Ovary (tissue), 9 donors: ENCODE results near the gene MANEAL. TPM values are rescaled to one million over a fixed set of nuclear protein-coding genes. Genes with fewer than 3 reads are reported as not detected.

Experiments
- DNase-seq, 5 donors: peaks; one replicate each; pipeline ENCODE4 v3.0.0-alpha.2; 2019 to 2020
- H3K27ac ChIP-seq, 2 donors: fragments of 200-600 bp; one replicate each; pipeline versions ENCODE4 v1.5.1 to v1.8.0; 2019 to 2022
- H3K27me3 ChIP-seq: fragments of 200-600 bp; one replicate; pipeline ENCODE4 v1.8.0; 2022
- H3K36me3 ChIP-seq: fragments of 200-600 bp; sonication (generic); one replicate; pipeline ENCODE4 v1.5.1; 2019
- H3K4me1 ChIP-seq: one replicate; pipeline ENCODE4 v1.8.1; 2013; ENCODE audit warnings: mild to moderate bottlenecking, moderate library complexity; ENCODE audit not compliant: insufficient read depth
- H3K4me3 ChIP-seq: fragments of 200-600 bp; sonication (generic); one replicate; pipeline ENCODE4 v1.5.1; 2017
- H3K9me3 ChIP-seq, 2 donors: fragments of 200-600 bp in 1 of 2; sonication (generic) in 1 of 2; one replicate each; pipeline versions ENCODE4 v1.5.1 to v1.8.1; 2013 to 2019; ENCODE audit warnings: mild to moderate bottlenecking in 1 of 2, moderate library complexity in 1 of 2
- EP300 ChIP-seq: sonication (generic); formaldehyde crosslinking; IDR thresholded peaks from one replicate; pipeline ENCODE4 v1.6.1; 2017; ENCODE audit warnings: antibody characterized with exemption
- POLR2A ChIP-seq: fragments of 450-650 bp; IDR thresholded peaks from one replicate; pipeline ENCODE4 v1.6.1; 2017; ENCODE audit warnings: antibody characterized with exemption, mild to moderate bottlenecking, moderate library complexity
- WGBS, 3 donors: extraction: QIAGEN DNeasy Blood & Tissue Kit in 1 of 3; methylation state at CpG; one replicate each; pipeline versions ENCODE4 v1.1.5 to v1.1.7; 2013 to 2017; 5-methylcytosine and 5-hydroxymethylcytosine counted together
- intact Hi-C, 4 donors: fragments of 100-400 bp; cut with DNase I; formaldehyde crosslinking; loops; one replicate each; pipeline versions ENCODE4 v1.11.0 to v1.15.1; 2022 to 2023
- polyA plus RNA-seq, 2 donors: library from polyadenylated mRNA; stranded (reverse); fragments of 200-250 nt in 1 of 2; fragments of 350-450 nt in 1 of 2; fragmentation: Illumina TruSeq in 1 of 2; extraction: RNeasy Lipid Tissue Mini Kit (QIAGEN cat#74804) in 1 of 2; gene quantifications; one replicate each; pipeline ENCODE4 v1.2.3, GENCODE V29; 2013 to 2014
- total RNA-seq, 7 donors: library from RNA; depleted of rRNA in 2 of 7; stranded (reverse); fragments of >200 nt in 2 of 7; fragmentation: NEBNext Ultra II Directional in 3 of 7; extraction: Animal tissue kit (Norgen Biotek cat#: 25700) in 3 of 7; gene quantifications; one replicate each; pipeline versions ENCODE4 v1.1.0 to v1.2.4, GENCODE V29; 2016 to 2023
- TF ChIP-seq, protein P1 (sequence below), 3 donors: fragments of 450-650 bp in 2 of 3; fragments of 200-600 bp in 1 of 3; IDR thresholded peaks; one replicate each; pipeline versions ENCODE4 v1.5.1 to v1.8.0; 2016 to 2022; ENCODE audit warnings: antibody characterized with exemption in 3 of 3, mild to moderate bottlenecking in 1 of 3
- donor health status: DM: no; HTN: no; CAD: no; lungs with moderate emphysema.
- donor health status: DM: no; HTN: no; CAD: no.
- donor health status: Bipolar disorder and iron deficiency.
- donor health status: DM: yes; HTN: yes; CAD: no.
- donor health status: DM: no; HTN: no; CAD: no.
- donor health status: DM: yes; HTN: yes; CAD: no.

Gene MANEAL
- total and polyA plus RNA-seq, 9 donors, result 0.66 to 3.7 (median 1.7) TPM; not detected in 1

DNA sequence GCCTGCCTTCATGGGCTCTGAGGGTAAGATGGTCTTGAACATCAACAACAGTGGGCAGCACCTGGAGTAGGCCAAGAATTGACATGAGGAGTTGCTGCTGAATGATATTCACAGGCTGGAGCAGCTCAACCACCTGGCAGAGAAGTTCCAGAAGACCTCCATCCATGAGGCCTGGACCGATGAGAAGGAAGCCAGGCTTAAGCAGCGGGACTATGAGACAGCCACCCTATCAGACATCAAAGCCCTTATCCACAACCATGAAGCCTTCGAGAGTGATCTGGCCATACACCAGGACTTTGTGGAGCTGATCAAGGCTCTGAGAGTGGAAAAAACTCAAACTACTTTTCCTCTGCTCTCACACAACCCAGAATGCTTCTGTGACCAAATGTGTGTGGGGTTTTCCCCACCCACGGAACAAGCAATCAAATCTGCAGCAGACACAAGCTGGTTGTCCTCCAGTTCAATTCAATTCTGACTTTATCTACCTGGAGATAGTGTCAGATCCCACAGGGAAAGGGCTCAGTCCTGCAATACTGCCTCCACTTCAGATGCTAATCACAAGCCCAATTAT, 16.6 kb upstream of the MANEAL start:
- Histone ChIP-seq H3K27me3 (no peaks in the 10 kb centered on the region), H3K27ac (no peak overlapping the region), H3K4me3 (no peak overlapping the region), H3K9me3 (no peaks in the 10 kb centered on the region), H3K36me3 (no peaks in the 10 kb centered on the region), H3K4me1 (no peaks in the 10 kb centered on the region)
- TF ChIP-seq EP300, result no peak
- no peak for TF ChIP-seq POLR2A
- TF ChIP-seq, protein P1, sequence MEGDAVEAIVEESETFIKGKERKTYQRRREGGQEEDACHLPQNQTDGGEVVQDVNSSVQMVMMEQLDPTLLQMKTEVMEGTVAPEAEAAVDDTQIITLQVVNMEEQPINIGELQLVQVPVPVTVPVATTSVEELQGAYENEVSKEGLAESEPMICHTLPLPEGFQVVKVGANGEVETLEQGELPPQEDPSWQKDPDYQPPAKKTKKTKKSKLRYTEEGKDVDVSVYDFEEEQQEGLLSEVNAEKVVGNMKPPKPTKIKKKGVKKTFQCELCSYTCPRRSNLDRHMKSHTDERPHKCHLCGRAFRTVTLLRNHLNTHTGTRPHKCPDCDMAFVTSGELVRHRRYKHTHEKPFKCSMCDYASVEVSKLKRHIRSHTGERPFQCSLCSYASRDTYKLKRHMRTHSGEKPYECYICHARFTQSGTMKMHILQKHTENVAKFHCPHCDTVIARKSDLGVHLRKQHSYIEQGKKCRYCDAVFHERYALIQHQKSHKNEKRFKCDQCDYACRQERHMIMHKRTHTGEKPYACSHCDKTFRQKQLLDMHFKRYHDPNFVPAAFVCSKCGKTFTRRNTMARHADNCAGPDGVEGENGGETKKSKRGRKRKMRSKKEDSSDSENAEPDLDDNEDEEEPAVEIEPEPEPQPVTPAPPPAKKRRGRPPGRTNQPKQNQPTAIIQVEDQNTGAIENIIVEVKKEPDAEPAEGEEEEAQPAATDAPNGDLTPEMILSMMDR (IDR thresholded peaks at IDR 0.05), result no peak
- intact Hi-C loops, result no loop called here
- DNase-seq, result no peak
- 68 to 73% (median 72%) methylated on average over 4 of the region's 4 CpGs for WGBS, 3 donors

DNA sequence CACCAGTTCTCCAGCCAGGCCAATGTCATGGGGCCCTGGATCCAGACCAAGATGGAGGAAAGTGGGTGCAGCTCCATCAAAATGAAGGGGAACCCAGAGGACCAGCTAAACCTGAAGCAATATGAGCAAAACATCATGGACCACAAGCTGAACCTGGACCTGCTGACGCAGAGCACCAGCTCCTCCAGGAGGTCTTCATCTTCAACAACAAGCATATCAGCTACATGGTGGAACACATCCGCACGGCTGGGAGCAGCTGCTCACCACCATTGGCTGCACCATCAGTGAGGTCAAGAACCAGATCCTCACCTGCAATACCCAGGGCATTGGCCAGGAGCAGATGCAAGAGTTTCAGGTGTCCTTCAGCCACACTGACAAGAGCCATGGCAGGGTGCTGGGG, 15.0 kb upstream of the MANEAL start:
- no peak for TF ChIP-seq EP300
- TF ChIP-seq, protein P1 (IDR thresholded peaks at IDR 0.05), result no peak
- no peak for TF ChIP-seq POLR2A
- Histone ChIP-seq H3K4me1 (no peaks in the 10 kb centered on the region), H3K9me3 (no peaks in the 10 kb centered on the region), H3K27me3 (no peaks in the 10 kb centered on the region), H3K4me3 (no peak overlapping the region), H3K36me3 (no peaks in the 10 kb centered on the region), H3K27ac (no peak overlapping the region)
- DNase-seq, result no peak
- 70 to 88% (median 80%) methylated on average over 3 of the region's 3 CpGs for WGBS, 3 donors
- intact Hi-C loops, result no loop called here

DNA sequence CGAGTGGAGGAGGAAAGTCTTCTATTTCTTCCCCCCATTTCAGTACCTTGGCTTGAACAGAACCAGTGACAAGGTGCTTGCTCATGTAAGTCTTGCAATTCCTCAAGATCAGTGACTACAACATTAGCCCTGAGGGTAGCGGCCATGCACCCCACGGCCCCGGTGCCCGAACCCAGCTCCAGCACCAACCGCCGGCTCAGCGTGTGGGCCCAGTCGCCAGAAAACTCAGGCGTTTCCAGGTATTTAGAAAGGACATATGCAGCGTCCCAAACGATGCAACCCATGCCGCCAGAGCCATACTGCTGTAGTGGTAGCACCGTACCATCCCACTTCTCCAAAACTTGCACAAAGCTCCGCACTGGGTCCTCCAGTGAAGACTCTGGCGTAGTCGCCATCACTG, 11.2 kb upstream of the MANEAL start:
- Histone ChIP-seq H3K9me3 (no peaks in the 10 kb centered on the region), H3K4me1 (no peaks in the 10 kb centered on the region), H3K36me3 (no peaks in the 10 kb centered on the region), H3K4me3 (no peak overlapping the region), H3K27ac (no peak overlapping the region), H3K27me3 (no peaks in the 10 kb centered on the region)
- 77 to 81% (median 77%) methylated on average over 17 of the region's 17 CpGs for WGBS, 3 donors
- TF ChIP-seq POLR2A (no peak), EP300 (no peak)
- TF ChIP-seq, protein P1 (IDR thresholded peaks at IDR 0.05), result no peak
- intact Hi-C loops, result no loop called here
- DNase-seq, result no peak

DNA sequence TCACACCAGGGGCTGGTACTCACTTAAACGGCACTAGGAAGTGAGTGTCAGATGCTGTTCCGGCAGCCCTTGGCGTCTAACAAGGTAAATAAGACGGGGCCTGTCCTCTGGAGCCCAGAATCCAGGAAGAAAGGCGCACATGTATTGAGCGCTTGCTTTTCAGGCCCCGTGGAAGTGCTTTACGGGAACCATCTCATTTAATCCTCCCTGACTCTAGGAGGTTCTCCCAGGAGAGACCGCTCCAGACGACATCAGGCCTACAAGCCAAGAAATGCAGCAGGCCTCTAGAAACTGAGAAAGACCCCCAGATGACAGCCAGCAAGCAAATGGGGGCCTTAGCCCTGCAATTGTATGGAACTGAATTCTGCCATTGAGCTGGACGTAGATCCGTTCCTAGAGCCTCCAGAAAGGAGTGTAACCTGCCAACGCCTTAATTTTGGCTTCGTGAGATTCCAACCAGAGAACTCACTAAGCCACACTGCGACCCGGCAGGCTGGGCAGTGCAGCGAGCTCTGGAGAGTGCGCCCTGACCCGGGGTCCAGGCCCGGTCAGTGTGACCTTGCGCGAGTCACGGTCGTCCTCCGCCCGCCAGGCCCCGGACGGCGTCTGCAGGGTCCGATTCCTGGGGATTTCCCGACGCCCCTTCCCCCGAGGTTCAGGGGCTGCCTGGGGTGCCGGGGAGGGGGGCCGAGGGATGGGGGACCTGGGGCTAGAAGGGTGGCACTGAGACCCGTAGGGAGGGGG, 532 bp upstream of the MANEAL start:
- no peaks in the 10 kb centered on the region for H3K36me3 ChIP-seq
- H3K9me3 ChIP-seq, result no peaks in the 10 kb centered on the region
- H3K27me3 ChIP-seq, result no peaks in the 10 kb centered on the region
- H3K27ac ChIP-seq, result no peak overlapping the region
- intact Hi-C loops, result no loop called here
- DNase-seq, result no peak
- peaks cover 5% of the 10 kb centered on the region for H3K4me1 ChIP-seq
- H3K4me3 ChIP-seq, result peak overlapping the region; percentile 47
- 24 to 27% (median 26%) methylated on average over 36 of the region's 36 CpGs for WGBS, 3 donors
- TF ChIP-seq, protein P1 (IDR thresholded peaks at IDR 0.05), result no peak
- TF ChIP-seq EP300 (no peak), POLR2A (no peak)
